B cell (primary cell): ENCODE data around the gene METTL23. TPM values are rescaled to one million over a fixed set of nuclear protein-coding genes. Genes with fewer than 3 reads are reported as not detected.

Experiments
- ATAC-seq: fragments of 200-7000 bp; cut with Tn5 transposase; one replicate; pipeline ENCODE4 v1.10.0; 2021; ENCODE audit warnings: low read depth, mild to moderate bottlenecking, moderate number of reproducible peaks, moderate library complexity
- CTCF ChIA-PET: fragments of 350-600 bp; sonication (Branson Sonifier 250); formaldehyde crosslinking; loops from one replicate; lab custom pipeline; 2021; ENCODE audit warnings: antibody characterized with exemption, inconsistent platforms; lab: Charles Lee
- POLR2A ChIA-PET: fragments of 350-600 bp; sonication (Branson Sonifier 250); formaldehyde crosslinking; loops from one replicate; lab custom pipeline; 2021; ENCODE audit warnings: antibody characterized with exemption; lab: Charles Lee
- DNase-seq: peaks from one replicate; pipeline ENCODE4 v3.0.0; 2013
- H2AFZ ChIP-seq: 2 replicates; pipeline ENCODE4 v1.6.1; 2012; ENCODE audit warnings: mild to moderate bottlenecking, low read depth, low read length; ENCODE audit not compliant: insufficient read depth, poor library complexity, severe bottlenecking
- H3K27ac ChIP-seq, 2 donors: 1 replicate in 1 of 2; 2 replicates in 1 of 2; pipeline ENCODE4 v1.5.1; 2012 to 2013; ENCODE audit warnings: low read length in 2 of 2, mild to moderate bottlenecking in 2 of 2, moderate library complexity in 1 of 2
- H3K27me3 ChIP-seq, 4 experiments: fragments of 200-600 bp in 1 of 4; sonication (generic) in 1 of 4; replicated peaks in 1 of 4; 1 replicate in 2 of 4; 2 replicates in 2 of 4; pipeline versions ENCODE4 v1.6.1 to v1.7.0; 2013 to 2016; ENCODE audit warnings: low read length in 3 of 4, mild to moderate bottlenecking in 2 of 4, mixed read lengths in 1 of 4, moderate library complexity in 1 of 4; ENCODE audit not compliant: insufficient read depth in 4 of 4, control insufficient read depth in 3 of 4; ENCODE audit errors: control extremely low read depth in 1 of 4
- H3K36me3 ChIP-seq, 2 experiments: replicated peaks in 1 of 2; 1 replicate in 1 of 2; 2 replicates in 1 of 2; pipeline versions ENCODE4 v1.6.1 to v1.7.1; 2013; ENCODE audit warnings: low read length in 1 of 2; ENCODE audit not compliant: insufficient read depth in 2 of 2, control insufficient read depth in 1 of 2; ENCODE audit errors: control extremely low read depth in 1 of 2, extremely low read depth in 1 of 2
- H3K4me1 ChIP-seq, 2 donors: fragments of 200-600 bp in 1 of 2; sonication (generic) in 1 of 2; 1 replicate in 1 of 2; 2 replicates in 1 of 2; pipeline versions ENCODE4 v1.5.1 to v1.6.1; 2013 to 2017; ENCODE audit warnings: low read length in 2 of 2; ENCODE audit not compliant: control insufficient read depth in 2 of 2, insufficient read depth in 2 of 2
- H3K4me2 ChIP-seq: replicated peaks from 2 replicates; pipeline ENCODE3; 2012; ENCODE audit warnings: mild to moderate bottlenecking, low read depth, low read length; ENCODE audit not compliant: poor library complexity, severe bottlenecking
- H3K4me3 ChIP-seq, 5 experiments: fragments of 200-600 bp in 1 of 5; sonication (generic) in 1 of 5; 1 replicate in 3 of 5; 2 replicates in 2 of 5; pipeline versions ENCODE4 v1.5.1 to v1.7.0; 2011 to 2016; ENCODE audit warnings: low read length in 4 of 5, mild to moderate bottlenecking in 4 of 5, low read depth in 2 of 5, control low read depth in 1 of 5, moderate library complexity in 1 of 5; ENCODE audit not compliant: insufficient read depth in 1 of 5; ENCODE audit errors: control extremely low read depth in 1 of 5, extremely low read depth in 1 of 5
- H3K79me2 ChIP-seq: fragments of 200-600 bp; sonication (generic); one replicate; pipeline ENCODE4 v1.6.0; 2016; ENCODE audit warnings: low read length; ENCODE audit not compliant: control insufficient read depth, insufficient read depth
- H3K9ac ChIP-seq: fragments of 200-600 bp; sonication (generic); 2 replicates; pipeline ENCODE4 v1.6.1; 2017; ENCODE audit warnings: mild to moderate bottlenecking, low read length, moderate library complexity
- H3K9me3 ChIP-seq, 3 donors: one replicate each; pipeline versions ENCODE4 v1.6.1 to v1.7.1; 2013; ENCODE audit warnings: low read length in 2 of 3; ENCODE audit not compliant: control insufficient read depth in 2 of 3, insufficient read depth in 1 of 3; ENCODE audit errors: control extremely low read depth in 1 of 3
- H4K20me1 ChIP-seq: 2 replicates; pipeline ENCODE4 v1.6.0; 2012; ENCODE audit warnings: mild to moderate bottlenecking, low read length; ENCODE audit not compliant: insufficient read depth, control insufficient read depth, poor library complexity, severe bottlenecking
- H3K27ac Mint-ChIP-seq: one replicate; pipeline ENCODE4 v1.8.0; 2021; ENCODE audit warnings: mixed read lengths
- H3K27me3 Mint-ChIP-seq: one replicate; pipeline ENCODE4 v1.8.0; 2021; ENCODE audit warnings: mixed read lengths
- H3K4me1 Mint-ChIP-seq: one replicate; pipeline ENCODE4 v1.8.0; 2021; ENCODE audit warnings: mixed read lengths
- H3K4me3 Mint-ChIP-seq: one replicate; pipeline ENCODE4 v1.8.0; 2021; ENCODE audit warnings: mixed read lengths
- H3K9me3 Mint-ChIP-seq: one replicate; pipeline ENCODE4 v1.8.0; 2022; ENCODE audit warnings: mixed read lengths; ENCODE audit not compliant: insufficient read depth
- CTCF ChIP-seq: fragments of 200-600 bp; IDR thresholded peaks from one replicate; pipeline ENCODE4 v1.8.0; 2022; ENCODE audit warnings: antibody characterized with exemption, mild to moderate bottlenecking
- EZH2 ChIP-seq: IDR thresholded peaks from 2 replicates; pipeline ENCODE4 v1.6.1; 2012; ENCODE audit warnings: borderline replicate concordance, low read depth, mild to moderate bottlenecking, moderate library complexity, low read length; ENCODE audit not compliant: insufficient read depth, poor library complexity, severe bottlenecking
- WGBS: methylation state at CpG from one replicate; pipeline ENCODE4 v1.1.5; 2013; ENCODE audit warnings: missing lambda C conversion rate; ENCODE audit not compliant: insufficient coverage; 5-methylcytosine and 5-hydroxymethylcytosine counted together
- intact Hi-C: fragments of 100-400 bp; cut with micrococcal nuclease; formaldehyde crosslinking; loops from one replicate; pipeline ENCODE4 v1.10.0; 2022
- polyA plus RNA-seq: library from polyadenylated mRNA; depleted of rRNA; stranded (reverse); fragments of >200 nt; gene quantifications from 2 replicates; pipeline ENCODE4 v1.2.3, GENCODE V29; 2012
- total RNA-seq, 2 donors: library from RNA; stranded (reverse); fragments of 120-200 nt in 1 of 2; gene quantifications; 1 replicate in 1 of 2; 2 replicates in 1 of 2; pipeline versions ENCODE4 v1.2.3 to v1.2.4, GENCODE V29; 2013 to 2022

Gene METTL23
- total and polyA plus RNA-seq, 2 donors (not counting 1 experiment from before 2014, with no cell fraction given) = 64.0 to 68.1 TPM

DNA sequence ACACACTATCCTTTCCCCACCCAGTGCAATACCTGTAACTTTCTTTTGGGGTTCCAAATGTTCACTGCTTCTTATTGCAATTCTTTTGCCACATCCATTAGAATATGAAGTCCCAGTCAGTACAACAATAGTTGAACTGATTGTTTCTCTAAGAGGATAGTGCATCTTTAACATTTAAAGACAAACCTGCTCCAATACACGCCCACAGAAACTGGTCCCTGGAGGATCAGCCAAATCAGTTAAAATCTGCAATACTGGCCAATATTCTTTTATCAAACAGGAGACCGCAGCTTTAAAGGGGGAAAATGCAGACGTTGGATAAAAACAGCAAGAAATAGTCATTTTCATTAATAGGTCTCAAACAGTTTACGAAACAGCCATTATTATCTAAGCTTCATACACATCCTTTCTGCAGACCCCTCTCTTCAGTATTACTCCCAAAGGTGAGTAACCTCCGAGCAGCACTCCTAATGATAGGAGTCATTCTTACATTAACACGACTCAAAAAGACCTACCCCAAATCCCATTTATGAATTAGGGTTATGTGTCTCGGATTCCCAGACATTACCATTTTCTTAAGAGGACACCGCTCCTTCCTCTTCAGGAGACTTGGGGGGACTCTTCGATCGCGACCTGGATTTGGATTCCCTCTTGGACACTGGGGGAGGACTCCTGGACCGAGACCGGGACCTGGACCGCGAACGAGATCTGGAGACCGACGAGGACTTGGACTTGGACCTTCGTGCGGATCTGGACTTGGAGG is 9.1 kb downstream of the METTL23 start:
- peaks cover 42 to 43% of the 10 kb centered on the region in 2 donors for H3K4me1 ChIP-seq
- H3K27me3 ChIP-seq = no peaks in the 10 kb centered on the region
- ATAC-seq (no peak), DNase-seq (no peak)
- peaks cover 77% of the 10 kb centered on the region for H3K79me2 ChIP-seq
- ChIA-PET POLR2A (interaction anchor here (0.5 to 5.6 kb wide), 5 partner anchors 9 to 1944 kb away, joined by 3 to 75 read pairs (median 4); partner anchors contain the start of genes JMJD6 and METTL23), CTCF (interaction anchor here (0.8 to 4.3 kb wide), 3 partner anchors 9 to 19 kb away, joined by 3 to 29 read pairs (median 5); partner anchors contain the start of genes JMJD6 and METTL23)
- Mint-ChIP-seq H3K9me3 (no peaks in the 10 kb centered on the region), H3K27me3 (no peaks in the 10 kb centered on the region), H3K27ac (peak overlapping the region; percentile 89), H3K4me3 (peak overlapping the region; percentile 95), H3K4me1 (peaks cover 62% of the 10 kb centered on the region)
- H3K27ac ChIP-seq = peak overlapping the region; percentile 70 to 97
- WGBS = 1% methylated on average over 16 of the region's 20 CpGs
- peak overlapping the region; percentile 92 for H3K4me2 ChIP-seq
- peaks cover 9% of the 10 kb centered on the region for H4K20me1 ChIP-seq
- intact Hi-C loops = loop anchor here (5.0 kb wide), 3 partner anchors 407 to 1222 kb away; partner anchors contain the start of genes CASKIN2, SEC14L1, TNRC6C and TSEN54
- H3K36me3 ChIP-seq = peaks cover 0 to 48% of the 10 kb centered on the region in 2 experiments
- peak overlapping the region; percentile 93 to 99 (median 97) for H3K4me3 ChIP-seq
- no peaks in the 10 kb centered on the region for H3K9me3 ChIP-seq
- peak overlapping the region; percentile 87 for H3K9ac ChIP-seq
- TF ChIP-seq CTCF (no peak), EZH2 (no peak)
- peak overlapping the region; percentile 12 for H2AFZ ChIP-seq
